Gastrocnemius medialis (tissue), 4 donors: ENCODE results near the gene IRF2. TPM values are rescaled to one million over a fixed set of nuclear protein-coding genes. Genes with fewer than 3 reads are reported as not detected.

Experiments
- ATAC-seq, 2 donors: fragments of 150-250 bp; one replicate each; pipeline ENCODE4 v1.9.1; 2016
- DNase-seq, 2 donors: peaks; one replicate each; pipeline ENCODE4 v3.0.0-alpha.2; 2019
- H3K27ac ChIP-seq, 4 donors: fragments of 200-600 bp; sonication (generic); 1 replicate in 1 of 4; 2 replicates in 3 of 4; pipeline ENCODE4 v1.5.1; 2016 to 2018; ENCODE audit warnings: mild to moderate bottlenecking in 2 of 4, moderate library complexity in 1 of 4
- H3K27me3 ChIP-seq, 3 donors: fragments of 200-600 bp; sonication (generic) in 2 of 3; 1 replicate in 1 of 3; 2 replicates in 2 of 3; pipeline versions ENCODE4 v1.5.1 to v1.6.0; 2016 to 2019; ENCODE audit warnings: mild to moderate bottlenecking in 1 of 3, moderate library complexity in 1 of 3
- H3K36me3 ChIP-seq, 2 donors: fragments of 200-600 bp; sonication (generic) in 1 of 2; one replicate each; pipeline ENCODE4 v1.5.1; 2017 to 2018
- H3K4me1 ChIP-seq, 2 donors: fragments of 200-600 bp; sonication (generic) in 1 of 2; one replicate each; pipeline ENCODE4 v1.5.1; 2016 to 2017; ENCODE audit warnings: mild to moderate bottlenecking in 2 of 2
- H3K4me3 ChIP-seq, 4 donors: fragments of 200-600 bp; sonication (generic) in 3 of 4; 1 replicate in 1 of 4; 2 replicates in 3 of 4; pipeline ENCODE4 v1.5.1; 2016 to 2019; ENCODE audit warnings: mild to moderate bottlenecking in 2 of 4
- H3K9me3 ChIP-seq, 3 donors: fragments of 200-600 bp; sonication (generic) in 2 of 3; 1 replicate in 1 of 3; 2 replicates in 2 of 3; pipeline ENCODE4 v1.5.1; 2016 to 2019
- POLR2A ChIP-seq, 2 donors: fragments of 450-650 bp; IDR thresholded peaks; one replicate each; pipeline ENCODE4 v1.6.1; 2017; ENCODE audit warnings: antibody characterized with exemption in 2 of 2, mild to moderate bottlenecking in 2 of 2, moderate library complexity in 2 of 2
- in situ Hi-C, 4 donors: fragments of 200-750 bp; cut with MboI; loops; one replicate each; pipeline versions ENCODE4 v1.15.0 to v1.8.0; 2017; ENCODE audit warnings: low sequenced_read_pairs in 4 of 4
- intact Hi-C: fragments of 100-400 bp; cut with DNase I; formaldehyde crosslinking; loops from one replicate; pipeline ENCODE4 v1.15.1; 2023; ENCODE audit warnings: low total_unique reads
- total RNA-seq, 4 donors: library from RNA; depleted of rRNA; stranded (reverse); fragments of >200 nt; gene quantifications; one replicate each; pipeline versions ENCODE4 v1.1.0 to v1.2.3, GENCODE V29; 2016
- TF ChIP-seq, protein P1 (sequence below), 5 experiments: fragments of 450-650 bp in 3 of 5; fragments of 200-600 bp in 2 of 5; sonication (generic) in 2 of 5; IDR thresholded peaks in 4 of 5; conservative IDR thresholded peaks in 1 of 5; 1 replicate in 4 of 5; 2 replicates in 1 of 5; pipeline ENCODE4 v1.5.1; 2016 to 2019; ENCODE audit warnings: antibody characterized with exemption in 5 of 5, mild to moderate bottlenecking in 3 of 5, moderate library complexity in 3 of 5

IRF2 gene
- total RNA-seq, 4 donors from 2014 or later = 20.9 to 37.1 (median 32.8) TPM

DNA sequence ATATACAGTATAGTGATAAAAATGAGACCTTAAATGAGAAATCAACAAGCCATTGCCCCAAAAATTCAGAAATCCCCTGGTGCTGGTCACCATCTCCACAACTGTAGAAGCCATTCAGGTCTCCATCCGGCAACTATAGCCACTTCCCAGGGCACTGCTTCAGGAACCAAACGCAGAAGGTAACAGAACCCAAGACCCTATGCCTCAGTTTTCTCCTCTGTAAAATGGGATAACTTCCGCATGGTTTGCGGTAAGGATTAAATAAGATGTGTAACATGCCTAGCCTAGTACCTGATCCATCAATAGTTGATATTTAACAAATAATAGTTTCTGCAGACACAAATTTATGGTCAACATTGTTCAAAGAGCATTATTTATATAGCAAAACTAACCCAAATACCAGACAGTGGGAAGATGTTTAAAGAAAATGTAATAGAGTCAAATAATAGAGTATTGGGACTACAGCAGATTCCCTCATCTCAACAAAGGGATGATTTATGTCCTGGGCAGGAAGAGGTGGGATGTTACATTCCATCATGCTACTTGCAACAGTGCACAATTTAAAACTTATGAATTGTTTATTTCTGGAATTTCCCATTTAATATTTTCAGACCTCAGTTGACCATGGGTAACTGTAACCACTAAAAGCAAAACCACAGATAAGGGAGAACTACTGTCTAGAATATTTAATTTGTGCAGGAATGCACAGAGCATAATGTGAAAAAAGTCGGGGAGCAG, 30.0 kb downstream of the IRF2 start:
- Histone ChIP-seq H3K27me3 (no peaks in the 10 kb centered on the region), H3K4me1 (peaks cover 80 to 88% of the 10 kb centered on the region in 2 donors), H3K9me3 (no peaks in the 10 kb centered on the region), H3K36me3 (no peaks in the 10 kb centered on the region), H3K4me3 (no peak overlapping the region), H3K27ac (peak overlapping the region in 2 of 4 donors; percentile 40 to 52)
- TF ChIP-seq, protein P1, sequence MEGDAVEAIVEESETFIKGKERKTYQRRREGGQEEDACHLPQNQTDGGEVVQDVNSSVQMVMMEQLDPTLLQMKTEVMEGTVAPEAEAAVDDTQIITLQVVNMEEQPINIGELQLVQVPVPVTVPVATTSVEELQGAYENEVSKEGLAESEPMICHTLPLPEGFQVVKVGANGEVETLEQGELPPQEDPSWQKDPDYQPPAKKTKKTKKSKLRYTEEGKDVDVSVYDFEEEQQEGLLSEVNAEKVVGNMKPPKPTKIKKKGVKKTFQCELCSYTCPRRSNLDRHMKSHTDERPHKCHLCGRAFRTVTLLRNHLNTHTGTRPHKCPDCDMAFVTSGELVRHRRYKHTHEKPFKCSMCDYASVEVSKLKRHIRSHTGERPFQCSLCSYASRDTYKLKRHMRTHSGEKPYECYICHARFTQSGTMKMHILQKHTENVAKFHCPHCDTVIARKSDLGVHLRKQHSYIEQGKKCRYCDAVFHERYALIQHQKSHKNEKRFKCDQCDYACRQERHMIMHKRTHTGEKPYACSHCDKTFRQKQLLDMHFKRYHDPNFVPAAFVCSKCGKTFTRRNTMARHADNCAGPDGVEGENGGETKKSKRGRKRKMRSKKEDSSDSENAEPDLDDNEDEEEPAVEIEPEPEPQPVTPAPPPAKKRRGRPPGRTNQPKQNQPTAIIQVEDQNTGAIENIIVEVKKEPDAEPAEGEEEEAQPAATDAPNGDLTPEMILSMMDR (IDR thresholded peaks at IDR 0.05 in 4 of 5, conservative IDR thresholded peaks at IDR 0.05 in 1 of 5) = no peak
- TF ChIP-seq POLR2A (IDR thresholded peaks at IDR 0.05) = no peak
- in situ Hi-C loops = no loop called here
- intact Hi-C loops = no loop called here
- ATAC-seq (no peak), DNase-seq (no peak)

- DNase-seq (no peak), ATAC-seq (no peak)
- Histone ChIP-seq H3K27me3 (no peaks in the 10 kb centered on the region), H3K4me3 (no peak overlapping the region), H3K4me1 (peaks cover 81 to 90% of the 10 kb centered on the region in 2 donors), H3K27ac (no peak overlapping the region), H3K36me3 (no peaks in the 10 kb centered on the region), H3K9me3 (no peaks in the 10 kb centered on the region)
- in situ Hi-C loops (no loop called here), intact Hi-C loops (no loop called here)
- TF ChIP-seq, protein P1 (IDR thresholded peaks at IDR 0.05 in 4 of 5, conservative IDR thresholded peaks at IDR 0.05 in 1 of 5) = no peak
- no peak for TF ChIP-seq POLR2A (IDR thresholded peaks at IDR 0.05)
Observed at GRCh38 chr4:184443318-184443717, 31.0 kb downstream of the IRF2 start.

DNA sequence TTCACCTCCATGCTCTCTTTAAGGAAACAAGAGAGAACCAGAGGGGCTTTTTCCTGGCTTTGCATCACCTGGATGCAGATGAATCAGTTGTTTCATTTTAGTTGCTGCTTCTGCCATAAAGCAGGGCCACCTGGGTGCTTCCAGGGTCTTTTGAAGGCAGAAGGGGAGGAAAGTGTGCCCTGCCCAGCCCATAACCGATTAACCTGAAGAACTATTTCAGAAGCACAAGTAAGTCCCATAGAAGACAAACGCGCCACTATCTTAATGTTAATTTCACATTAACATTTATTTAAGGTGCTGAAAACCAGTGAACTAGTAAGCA, 32.1 kb downstream of the IRF2 start:
- Histone ChIP-seq H3K4me3 (no peak overlapping the region), H3K36me3 (no peaks in the 10 kb centered on the region), H3K27me3 (no peaks in the 10 kb centered on the region), H3K27ac (peak overlapping the region in 3 of 4 donors; percentile 40 to 56 (median 55)), H3K4me1 (peaks cover 83 to 90% of the 10 kb centered on the region in 2 donors), H3K9me3 (no peaks in the 10 kb centered on the region)
- no peak for DNase-seq
- TF ChIP-seq POLR2A (IDR thresholded peaks at IDR 0.05) = no peak
- TF ChIP-seq, protein P1 (IDR thresholded peaks at IDR 0.05 in 4 of 5, conservative IDR thresholded peaks at IDR 0.05 in 1 of 5) = no peak
- in situ Hi-C loops = no loop called here
- intact Hi-C loops = no loop called here
- ATAC-seq = no peak

DNA sequence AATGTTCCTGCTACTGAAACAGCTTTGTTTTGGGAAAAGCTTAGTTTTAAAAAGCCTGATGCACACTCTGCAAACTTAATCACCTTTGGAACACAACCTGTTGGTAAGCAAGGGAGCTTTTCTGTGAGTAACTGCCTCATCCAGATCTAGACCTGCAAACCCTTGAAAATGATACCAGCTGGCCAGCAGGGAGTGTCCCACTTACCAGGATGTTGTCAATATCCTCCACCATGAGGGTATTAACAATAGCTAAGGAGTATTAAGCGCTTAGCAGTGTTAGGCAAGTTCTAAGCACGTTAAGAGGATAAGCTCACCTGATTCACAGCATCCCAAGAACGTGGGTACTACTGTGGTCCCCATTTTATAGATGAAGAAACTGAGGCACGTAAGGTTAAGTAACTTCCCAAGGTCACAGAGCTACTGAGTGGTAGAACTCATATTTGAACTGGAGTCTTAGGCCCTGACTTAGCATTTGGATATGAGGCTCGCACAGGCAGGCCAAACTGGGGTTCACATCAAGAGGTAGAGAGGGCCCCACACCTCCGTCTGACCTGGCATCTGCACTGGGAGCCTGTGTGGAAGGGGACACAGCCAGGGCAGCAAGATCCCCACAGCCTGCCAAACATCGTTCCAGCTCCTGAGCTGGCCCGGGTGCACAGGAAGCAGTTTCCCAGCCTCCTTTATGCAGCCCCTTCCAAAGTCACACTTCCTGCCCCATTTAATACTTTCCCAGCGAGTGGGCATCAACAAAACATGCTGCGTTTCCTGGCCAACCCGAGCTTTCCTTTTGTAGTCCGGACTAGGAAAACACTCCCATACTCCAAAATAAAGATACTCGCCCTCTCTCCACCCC, 32.7 kb downstream of the IRF2 start:
- Histone ChIP-seq H3K4me1 (peaks cover 79 to 90% of the 10 kb centered on the region in 2 donors), H3K27me3 (no peaks in the 10 kb centered on the region), H3K9me3 (no peaks in the 10 kb centered on the region), H3K4me3 (no peak overlapping the region), H3K36me3 (no peaks in the 10 kb centered on the region), H3K27ac (peak overlapping the region in 3 of 4 donors; percentile 40 to 56 (median 55))
- DNase-seq (no peak), ATAC-seq (no peak)
- TF ChIP-seq, protein P1 (IDR thresholded peaks at IDR 0.05 in 4 of 5, conservative IDR thresholded peaks at IDR 0.05 in 1 of 5) = no peak
- no peak for TF ChIP-seq POLR2A (IDR thresholded peaks at IDR 0.05)
- intact Hi-C loops (no loop called here), in situ Hi-C loops (no loop called here)
